LNCAP (cell line): Measurements from ENCODE around the gene ANO8.
A peak's percentile ranks its signal among the peaks of the same experiment; 100 is the strongest.

Experiments
- CTCF ChIP-seq: fragments of 450-650 bp; IDR thresholded peaks from 2 replicates; pipeline ENCODE4 v1.5.1; 2017; ENCODE audit warnings: mild to moderate bottlenecking

Gene ANO8

GRCh38 chr19:17351815-17352435, 17.3 kb upstream of the ANO8 start:
- TF ChIP-seq CTCF = no peak

- no peak for TF ChIP-seq CTCF
These were observed 14.0 kb upstream of the ANO8 start for GRCh38 chr19:17348700-17349099.

- no peak for TF ChIP-seq CTCF
These were observed 13.2 kb upstream of the ANO8 start for GRCh38 chr19:17347877-17348276.

GRCh38 chr19:17347361-17347760, 12.7 kb upstream of the ANO8 start:
- TF ChIP-seq CTCF = no peak

GRCh38 chr19:17346109-17346671, 11.5 kb upstream of the ANO8 start:
- TF ChIP-seq CTCF = peak; percentile 93

- TF ChIP-seq CTCF = no peak
These were observed 7.2 kb upstream of the ANO8 start for GRCh38 chr19:17341845-17342244.

GRCh38 chr19:17341386-17341785, 6.7 kb upstream of the ANO8 start:
- no peak for TF ChIP-seq CTCF
